CD4-positive, alpha-beta T cell treated with Interferon alpha-2 for 1 hour (primary cell): Measurements from ENCODE around the gene DST.

Experiments
- DNase-seq, 2 donors: peaks; one replicate each; pipeline ENCODE4 v3.0.0-alpha.2; 2020 to 2022

The DST gene

GRCh38 chr6:56620229-56620868, 22.3 kb downstream of the DST start:
- no peak for DNase-seq

GRCh38 chr6:56618050-56618449, 24.6 kb downstream of the DST start:
- DNase-seq: no peak

GRCh38 chr6:56616967-56617366, 25.7 kb downstream of the DST start:
- no peak for DNase-seq

GRCh38 chr6:56613247-56613851, 29.3 kb downstream of the DST start:
- no peak for DNase-seq

GRCh38 chr6:56608332-56608731, 34.4 kb downstream of the DST start:
- no peak for DNase-seq

GRCh38 chr6:56607111-56607752, 35.5 kb downstream of the DST start:
- DNase-seq: no peak

GRCh38 chr6:56605435-56605834, 37.3 kb downstream of the DST start:
- no peak for DNase-seq

- DNase-seq: no peak
Measured at GRCh38 chr6:56604186-56604585, 38.5 kb downstream of the DST start.

GRCh38 chr6:56601390-56601789, 41.3 kb downstream of the DST start:
- DNase-seq: no peak

- DNase-seq: peak; percentile 18 to 46
Measured at GRCh38 chr6:56595490-56596122, 47.1 kb downstream of the DST start.

- DNase-seq: no peak
Measured at GRCh38 chr6:56594699-56595098, 48.0 kb downstream of the DST start.

GRCh38 chr6:56593801-56594318, 48.8 kb downstream of the DST start:
- DNase-seq: peak in 1 of 2 donors; percentile 3

- no peak for DNase-seq
Measured at GRCh38 chr6:56582236-56582635, 60.5 kb downstream of the DST start.

GRCh38 chr6:56581296-56581925, 61.3 kb downstream of the DST start:
- DNase-seq: no peak

- no peak for DNase-seq
Measured at GRCh38 chr6:56580271-56580670, 62.4 kb downstream of the DST start.

GRCh38 chr6:56579155-56579851, 63.4 kb downstream of the DST start:
- no peak for DNase-seq

- no peak for DNase-seq
Measured at GRCh38 chr6:56575736-56576135, 67.0 kb downstream of the DST start.

- DNase-seq: no peak
Measured at GRCh38 chr6:56574292-56574691, 68.4 kb downstream of the DST start.

GRCh38 chr6:56573624-56574023, 69.1 kb downstream of the DST start:
- no peak for DNase-seq

- DNase-seq: no peak
Measured at GRCh38 chr6:56572788-56573471, 69.8 kb downstream of the DST start.

GRCh38 chr6:56571605-56572004, 71.1 kb downstream of the DST start:
- no peak for DNase-seq
